Transverse colon (tissue), 3 donors: Measurements from ENCODE around the gene USP34.

Source experiments
- CTCF ChIP-seq, 5 experiments: fragments of 200-600 bp in 3 of 5; fragments of 450-650 bp in 2 of 5; sonication (generic) in 3 of 5; IDR thresholded peaks; 1 replicate in 2 of 5; 2 replicates in 3 of 5; pipeline ENCODE4 v1.5.1; 2016 to 2017; ENCODE audit warnings: antibody characterized with exemption in 5 of 5, inconsistent platforms in 3 of 5, mild to moderate bottlenecking in 2 of 5, moderate library complexity in 1 of 5
- POLR2A ChIP-seq: fragments of 450-650 bp; IDR thresholded peaks from one replicate; pipeline ENCODE4 v1.6.1; 2016; ENCODE audit warnings: antibody characterized with exemption, mild to moderate bottlenecking, moderate library complexity

GRCh38 chr2:61247204-61247812, 223.6 kb downstream of the USP34 start:
- TF ChIP-seq CTCF (IDR thresholded peaks at IDR 0.05) (no peak), POLR2A (no peak)
